ENCODE data around the gene ARSJ. TPM values are rescaled to one million over a fixed set of nuclear protein-coding genes. Genes with fewer than 3 reads are reported as not detected.

Gene ARSJ
- total RNA-seq, 4 donors from 2014 or later = 7.0 to 37.9 (median 9.8) TPM

DNA sequence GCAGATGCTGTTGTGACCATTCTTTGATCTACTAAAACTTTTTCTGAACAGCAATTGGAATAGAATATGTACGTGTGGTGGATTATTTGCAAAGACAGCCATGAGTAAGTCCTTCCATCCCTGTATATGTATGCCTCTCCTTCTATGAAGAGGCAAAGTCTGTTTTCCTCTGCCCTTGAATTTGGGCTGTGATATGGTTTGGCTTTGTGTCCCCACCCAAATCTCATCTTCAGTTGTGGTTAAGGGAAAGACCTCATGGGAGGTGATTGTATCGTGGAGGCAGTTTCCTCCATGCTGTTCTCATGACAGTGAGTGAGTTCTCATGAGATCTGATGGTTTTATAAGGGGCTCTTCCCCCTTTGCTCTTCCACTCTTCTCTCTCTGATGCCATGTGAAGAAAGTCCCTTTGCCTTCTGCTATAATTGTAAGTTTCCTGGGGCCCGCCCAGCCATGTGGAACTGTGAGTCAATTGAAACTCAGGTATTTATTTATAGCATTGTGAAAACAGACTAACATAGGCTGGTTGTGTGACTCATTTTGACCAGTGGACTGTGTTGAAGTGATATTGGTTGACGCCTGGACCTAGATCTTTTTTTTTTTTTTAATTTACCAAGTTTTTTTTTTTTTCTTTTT lies 109.6 kb downstream of the ARSJ start:
- no peaks in the 10 kb centered on the region for H3K9me3 ChIP-seq
- TF ChIP-seq, protein P1, sequence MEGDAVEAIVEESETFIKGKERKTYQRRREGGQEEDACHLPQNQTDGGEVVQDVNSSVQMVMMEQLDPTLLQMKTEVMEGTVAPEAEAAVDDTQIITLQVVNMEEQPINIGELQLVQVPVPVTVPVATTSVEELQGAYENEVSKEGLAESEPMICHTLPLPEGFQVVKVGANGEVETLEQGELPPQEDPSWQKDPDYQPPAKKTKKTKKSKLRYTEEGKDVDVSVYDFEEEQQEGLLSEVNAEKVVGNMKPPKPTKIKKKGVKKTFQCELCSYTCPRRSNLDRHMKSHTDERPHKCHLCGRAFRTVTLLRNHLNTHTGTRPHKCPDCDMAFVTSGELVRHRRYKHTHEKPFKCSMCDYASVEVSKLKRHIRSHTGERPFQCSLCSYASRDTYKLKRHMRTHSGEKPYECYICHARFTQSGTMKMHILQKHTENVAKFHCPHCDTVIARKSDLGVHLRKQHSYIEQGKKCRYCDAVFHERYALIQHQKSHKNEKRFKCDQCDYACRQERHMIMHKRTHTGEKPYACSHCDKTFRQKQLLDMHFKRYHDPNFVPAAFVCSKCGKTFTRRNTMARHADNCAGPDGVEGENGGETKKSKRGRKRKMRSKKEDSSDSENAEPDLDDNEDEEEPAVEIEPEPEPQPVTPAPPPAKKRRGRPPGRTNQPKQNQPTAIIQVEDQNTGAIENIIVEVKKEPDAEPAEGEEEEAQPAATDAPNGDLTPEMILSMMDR (IDR thresholded peaks at IDR 0.05) = no peak
- no peak for TF ChIP-seq POLR2A (IDR thresholded peaks at IDR 0.05)
- H3K27ac ChIP-seq = no peak overlapping the region
- H3K4me1 ChIP-seq = no peaks in the 10 kb centered on the region
- no peak for DNase-seq
- no peaks in the 10 kb centered on the region for H3K36me3 ChIP-seq
- no peak overlapping the region for H3K4me3 ChIP-seq
- intact Hi-C loops (cut with DNase I; ENCODE audit: low total_unique reads) = no loop called here
- H3K27me3 ChIP-seq = no peaks in the 10 kb centered on the region

- no peak for TF ChIP-seq POLR2A (IDR thresholded peaks at IDR 0.05)
- TF ChIP-seq, protein P1 (IDR thresholded peaks at IDR 0.05) = no peak
- Histone ChIP-seq H3K36me3 (no peaks in the 10 kb centered on the region), H3K4me3 (no peak overlapping the region), H3K4me1 (no peaks in the 10 kb centered on the region), H3K27me3 (no peaks in the 10 kb centered on the region), H3K9me3 (no peaks in the 10 kb centered on the region), H3K27ac (no peak overlapping the region)
- DNase-seq = no peak
- intact Hi-C loops (cut with DNase I; ENCODE audit: low total_unique reads) = no loop called here
Measured at GRCh38 chr4:113866611-113867010, 112.8 kb downstream of the ARSJ start.

- no peaks in the 10 kb centered on the region for H3K4me1 ChIP-seq
- H3K4me3 ChIP-seq = no peak overlapping the region
- no peaks in the 10 kb centered on the region for H3K9me3 ChIP-seq
- intact Hi-C loops (cut with DNase I; ENCODE audit: low total_unique reads) = no loop called here
- no peak for TF ChIP-seq POLR2A (IDR thresholded peaks at IDR 0.05)
- TF ChIP-seq, protein P1 (IDR thresholded peaks at IDR 0.05) = no peak
- no peak overlapping the region for H3K27ac ChIP-seq
- DNase-seq = no peak
- H3K27me3 ChIP-seq = no peaks in the 10 kb centered on the region
- H3K36me3 ChIP-seq = no peaks in the 10 kb centered on the region
Measured at GRCh38 chr4:113858924-113859323, 120.5 kb downstream of the ARSJ start.

DNA sequence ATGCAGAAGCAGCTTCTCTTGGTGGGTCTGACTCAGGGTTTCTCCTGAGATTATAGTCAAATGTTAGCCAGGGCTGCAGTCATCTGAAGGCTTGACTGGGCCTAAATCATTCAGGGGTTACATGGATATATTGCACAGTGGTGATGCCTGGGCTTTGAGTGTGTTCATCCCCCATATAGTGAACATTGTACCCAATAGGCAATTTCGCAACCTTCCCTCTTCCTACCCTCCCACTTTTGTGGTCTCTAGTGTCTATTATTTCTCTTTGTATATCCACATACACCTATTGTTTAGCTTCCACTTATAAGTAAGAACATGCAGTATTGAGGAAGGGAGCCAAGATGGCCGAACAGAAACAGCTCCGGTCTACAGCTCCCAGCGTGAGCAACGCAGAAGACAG lies 127.6 kb downstream of the ARSJ start:
- Histone ChIP-seq H3K36me3 (no peaks in the 10 kb centered on the region), H3K27me3 (no peaks in the 10 kb centered on the region), H3K4me3 (no peak overlapping the region), H3K9me3 (no peaks in the 10 kb centered on the region), H3K4me1 (no peaks in the 10 kb centered on the region), H3K27ac (no peak overlapping the region)
- DNase-seq = no peak
- TF ChIP-seq, protein P1 (IDR thresholded peaks at IDR 0.05) = no peak
- no peak for TF ChIP-seq POLR2A (IDR thresholded peaks at IDR 0.05)
- intact Hi-C loops (cut with DNase I; ENCODE audit: low total_unique reads) = no loop called here

Other genes starting within 250 kb of the ARSJ start
- gene CAMK2D, start 217.9 kb downstream of the ARSJ start, total RNA-seq = 10 to 100 TPM; 41.5 to 95.3 (median 54.3) TPM

Measured in uterus (tissue), 4 donors.